Neural progenitor cell (in vitro differentiated cells): ENCODE measurements around the gene EPHX1. TPM values are rescaled to one million over a fixed set of nuclear protein-coding genes. Genes with fewer than 3 reads are reported as not detected.

Experiments used
- DNase-seq: peaks from one replicate; pipeline ENCODE4 v3.0.0-alpha.2; 2016; ENCODE audit warnings: low spot score
- H2AFZ ChIP-seq: fragments of 200-600 bp; sonication (generic); replicated peaks from 2 replicates; pipeline ENCODE4 v1.6.1; 2016; ENCODE audit warnings: antibody characterized with exemption
- H3F3A ChIP-seq: fragments of 200-600 bp; sonication (generic); 2 replicates; pipeline ENCODE4 v1.6.1; 2016; ENCODE audit warnings: antibody characterized with exemption, low read depth
- H3K27ac ChIP-seq: fragments of 200-600 bp; sonication (generic); 2 replicates; pipeline ENCODE4 v1.5.1; 2016; ENCODE audit warnings: mild to moderate bottlenecking
- H3K27me3 ChIP-seq: fragments of 200-600 bp; sonication (generic); 2 replicates; pipeline ENCODE4 v1.6.1; 2016; ENCODE audit warnings: mild to moderate bottlenecking, moderate library complexity
- H3K36me3 ChIP-seq: fragments of 200-600 bp; sonication (generic); 2 replicates; pipeline ENCODE4 v1.5.1; 2016
- H3K4me1 ChIP-seq: fragments of 200-600 bp; sonication (generic); 2 replicates; pipeline ENCODE4 v1.6.1; 2016; ENCODE audit warnings: mixed run types
- H3K4me2 ChIP-seq: fragments of 200-600 bp; sonication (generic); 2 replicates; pipeline ENCODE4 v1.6.1; 2016
- H3K4me3 ChIP-seq: fragments of 200-600 bp; sonication (generic); 2 replicates; pipeline ENCODE4 v1.5.1; 2016
- H3K79me2 ChIP-seq: fragments of 200-600 bp; sonication (generic); 2 replicates; pipeline ENCODE4 v1.6.1; 2016; ENCODE audit warnings: low read depth
- H3K9ac ChIP-seq: fragments of 200-600 bp; sonication (generic); 2 replicates; pipeline ENCODE4 v1.6.1; 2016
- H3K9me3 ChIP-seq: fragments of 200-600 bp; sonication (generic); 2 replicates; pipeline ENCODE4 v1.5.1; 2016; ENCODE audit warnings: low read depth
- H4K20me1 ChIP-seq: fragments of 200-600 bp; sonication (generic); 2 replicates; pipeline ENCODE4 v1.6.1; 2016; ENCODE audit warnings: low read depth
- H3K27ac Mint-ChIP-seq: 3 replicates; pipeline ENCODE4 v1.8.0; 2021; ENCODE audit warnings: mixed read lengths
- H3K27me3 Mint-ChIP-seq: 2 replicates; pipeline ENCODE4 v1.8.0; 2022; ENCODE audit warnings: low read depth, mild to moderate bottlenecking, inconsistent platforms, moderate library complexity, mixed read lengths; ENCODE audit not compliant: insufficient read depth
- H3K36me3 Mint-ChIP-seq: 3 replicates; pipeline ENCODE4 v1.8.0; 2021; ENCODE audit warnings: mixed read lengths
- H3K4me1 Mint-ChIP-seq: 3 replicates; pipeline ENCODE4 v1.8.0; 2021; ENCODE audit warnings: mixed read lengths
- H3K4me3 Mint-ChIP-seq: 3 replicates; pipeline ENCODE4 v1.8.0; 2021; ENCODE audit warnings: mild to moderate bottlenecking, moderate library complexity, mixed read lengths
- H3K9me3 Mint-ChIP-seq: 3 replicates; pipeline ENCODE4 v1.8.0; 2020; ENCODE audit warnings: mixed read lengths
- EZH2 ChIP-seq: fragments of 200-600 bp; sonication (generic); IDR thresholded peaks from 2 replicates; pipeline ENCODE4 v1.6.1; 2017; ENCODE audit warnings: antibody characterized with exemption, mild to moderate bottlenecking, moderate library complexity
- EZH2phosphoT487 ChIP-seq: fragments of 200-600 bp; sonication (generic); IDR thresholded peaks from 2 replicates; pipeline ENCODE4 v1.6.1; 2017; ENCODE audit warnings: antibody characterized with exemption
- total RNA-seq: library from RNA; depleted of rRNA; stranded (reverse); fragments of >200 nt; gene quantifications from 2 replicates; pipeline ENCODE4 v1.2.3, GENCODE V29; 2015; ENCODE audit warnings: low replicate concordance
- TF ChIP-seq, protein P1 (sequence below): fragments of 200-600 bp; sonication (generic); IDR thresholded peaks from 2 replicates; pipeline ENCODE4 v1.5.1; 2017; ENCODE audit warnings: antibody characterized with exemption, mild to moderate bottlenecking

EPHX1 gene
- total RNA-seq, 1 donor from 2014 or later: 4.3 TPM

DNA sequence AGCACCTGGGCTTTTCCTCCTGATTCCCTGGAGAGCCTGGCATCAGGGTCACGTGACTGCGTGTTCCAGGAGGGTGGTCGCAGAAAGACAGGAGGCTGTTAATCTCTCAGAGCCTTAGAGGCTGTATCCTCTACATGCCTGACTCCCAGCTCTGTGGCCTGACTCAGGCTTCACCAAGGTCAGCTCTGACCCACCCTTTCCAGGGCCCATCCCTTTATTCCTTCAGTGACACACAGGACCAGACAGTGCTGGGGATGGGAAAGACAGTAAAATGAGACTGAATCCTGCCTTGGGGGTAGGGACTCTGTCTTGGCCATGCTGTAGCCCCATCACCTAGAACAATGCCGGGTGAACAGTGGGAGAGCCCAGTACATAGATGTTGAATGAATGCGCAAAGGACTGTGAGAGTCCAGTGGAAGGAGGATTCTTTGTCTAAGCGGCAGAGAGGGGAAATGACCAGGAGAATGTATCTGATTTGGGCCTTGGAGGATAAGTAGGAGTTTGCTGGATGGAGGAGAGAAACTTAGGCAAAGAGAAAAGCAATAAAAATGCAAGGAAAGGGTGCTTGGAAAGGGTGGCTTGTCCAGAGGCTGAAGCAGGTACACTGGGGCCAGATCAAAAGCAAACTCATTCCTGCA is 33.0 kb downstream of the EPHX1 start:
- Mint-ChIP-seq H3K27me3 (no peaks in the 10 kb centered on the region), H3K9me3 (no peaks in the 10 kb centered on the region), H3K36me3 (peaks cover 11% of the 10 kb centered on the region), H3K4me1 (peaks cover 5% of the 10 kb centered on the region), H3K27ac (peak overlapping the region; percentile 40), H3K4me3 (peak overlapping the region; percentile 24)
- TF ChIP-seq, protein P1, sequence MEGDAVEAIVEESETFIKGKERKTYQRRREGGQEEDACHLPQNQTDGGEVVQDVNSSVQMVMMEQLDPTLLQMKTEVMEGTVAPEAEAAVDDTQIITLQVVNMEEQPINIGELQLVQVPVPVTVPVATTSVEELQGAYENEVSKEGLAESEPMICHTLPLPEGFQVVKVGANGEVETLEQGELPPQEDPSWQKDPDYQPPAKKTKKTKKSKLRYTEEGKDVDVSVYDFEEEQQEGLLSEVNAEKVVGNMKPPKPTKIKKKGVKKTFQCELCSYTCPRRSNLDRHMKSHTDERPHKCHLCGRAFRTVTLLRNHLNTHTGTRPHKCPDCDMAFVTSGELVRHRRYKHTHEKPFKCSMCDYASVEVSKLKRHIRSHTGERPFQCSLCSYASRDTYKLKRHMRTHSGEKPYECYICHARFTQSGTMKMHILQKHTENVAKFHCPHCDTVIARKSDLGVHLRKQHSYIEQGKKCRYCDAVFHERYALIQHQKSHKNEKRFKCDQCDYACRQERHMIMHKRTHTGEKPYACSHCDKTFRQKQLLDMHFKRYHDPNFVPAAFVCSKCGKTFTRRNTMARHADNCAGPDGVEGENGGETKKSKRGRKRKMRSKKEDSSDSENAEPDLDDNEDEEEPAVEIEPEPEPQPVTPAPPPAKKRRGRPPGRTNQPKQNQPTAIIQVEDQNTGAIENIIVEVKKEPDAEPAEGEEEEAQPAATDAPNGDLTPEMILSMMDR: no peak
- TF ChIP-seq EZH2phosphoT487 (no peak), EZH2 (no peak)
- no peak overlapping the region for H3K4me3 ChIP-seq
- no peak overlapping the region for H3K4me2 ChIP-seq
- no peak overlapping the region for H2AFZ ChIP-seq
- H3K4me1 ChIP-seq: no peaks in the 10 kb centered on the region
- H3K27me3 ChIP-seq: no peaks in the 10 kb centered on the region
- no peaks in the 10 kb centered on the region for H4K20me1 ChIP-seq
- H3K79me2 ChIP-seq: no peaks in the 10 kb centered on the region
- H3F3A ChIP-seq: no peaks in the 10 kb centered on the region
- H3K27ac ChIP-seq: no peak overlapping the region
- H3K9ac ChIP-seq: no peak overlapping the region
- H3K36me3 ChIP-seq: no peaks in the 10 kb centered on the region
- no peaks in the 10 kb centered on the region for H3K9me3 ChIP-seq
- DNase-seq: no peak

DNA sequence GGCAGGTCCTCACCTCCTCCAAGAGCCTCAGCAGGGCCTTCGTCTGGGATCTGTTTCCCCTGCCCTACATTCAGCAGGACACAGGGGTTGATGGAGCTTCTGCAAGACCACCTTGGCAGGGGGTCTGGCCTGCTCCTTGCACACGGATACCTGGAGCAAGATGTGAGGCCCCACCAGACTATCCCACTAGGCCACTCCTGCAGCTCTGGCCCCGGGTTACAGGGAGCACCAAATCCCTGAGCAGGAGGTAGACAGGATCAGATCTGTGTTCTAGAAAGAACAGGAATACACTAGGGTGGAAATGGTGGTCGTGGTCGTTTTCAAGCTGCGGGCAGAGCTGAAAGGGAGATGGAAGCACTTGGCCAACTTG is 33.5 kb downstream of the EPHX1 start:
- Histone ChIP-seq H3K9ac (no peak overlapping the region), H3F3A (no peaks in the 10 kb centered on the region), H3K27me3 (no peaks in the 10 kb centered on the region), H3K4me3 (no peak overlapping the region), H3K79me2 (no peaks in the 10 kb centered on the region), H2AFZ (no peak overlapping the region), H3K4me2 (no peak overlapping the region), H3K36me3 (no peaks in the 10 kb centered on the region), H3K27ac (no peak overlapping the region), H3K4me1 (no peaks in the 10 kb centered on the region), H3K9me3 (no peaks in the 10 kb centered on the region), H4K20me1 (no peaks in the 10 kb centered on the region)
- Mint-ChIP-seq H3K27me3 (no peaks in the 10 kb centered on the region), H3K36me3 (peaks cover 13% of the 10 kb centered on the region), H3K4me3 (no peak overlapping the region), H3K9me3 (no peaks in the 10 kb centered on the region), H3K4me1 (peaks cover 10% of the 10 kb centered on the region), H3K27ac (no peak overlapping the region)
- no peak for DNase-seq
- TF ChIP-seq, protein P1: no peak

DNA sequence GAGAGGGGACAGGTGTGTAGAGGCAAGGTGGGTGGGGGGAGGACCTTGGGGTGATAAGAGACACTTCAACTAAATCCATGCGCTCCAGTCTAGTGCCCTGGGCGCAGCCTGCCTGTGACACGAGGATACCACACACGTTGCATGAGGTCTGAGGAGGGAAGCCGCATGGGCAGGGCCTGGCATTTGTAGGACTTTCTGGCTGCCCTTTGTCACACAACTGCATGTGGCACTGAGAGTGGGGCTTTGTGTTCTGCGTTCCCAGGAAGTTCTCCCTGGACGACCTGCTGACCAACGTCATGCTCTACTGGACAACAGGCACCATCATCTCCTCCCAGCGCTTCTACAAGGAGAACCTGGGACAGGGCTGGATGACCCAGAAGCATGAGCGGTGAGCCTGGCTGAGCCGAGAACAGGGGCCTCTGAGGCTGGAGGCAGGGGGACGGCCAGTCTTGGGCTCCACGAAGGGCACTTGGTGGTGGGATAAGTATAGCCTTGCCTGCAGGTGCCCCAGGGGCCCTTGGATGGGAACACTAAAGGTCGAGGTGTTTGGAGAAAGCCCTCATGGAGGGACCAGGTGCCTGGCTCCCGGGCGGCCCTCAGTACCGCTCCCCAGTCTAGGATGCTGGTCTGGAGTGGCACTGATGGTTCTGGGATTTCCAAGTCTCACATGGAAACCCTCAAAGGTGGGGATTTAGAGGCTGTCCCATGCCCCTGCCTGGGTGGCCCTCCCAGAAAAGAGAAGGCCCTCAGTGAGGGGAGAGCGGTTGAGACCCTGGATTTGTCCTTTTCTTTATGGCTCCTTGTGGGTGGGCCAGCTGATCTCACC is 34.5 kb downstream of the EPHX1 start:
- DNase-seq: no peak
- Mint-ChIP-seq H3K36me3 (peaks cover 14% of the 10 kb centered on the region), H3K27me3 (peaks cover 2% of the 10 kb centered on the region)

More for the DNA sequence above, 34.5 kb downstream of the EPHX1 start:
- TF ChIP-seq EZH2phosphoT487 (no peak), EZH2 (no peak)
- TF ChIP-seq, protein P1: no peak
- H3K4me1 ChIP-seq: no peaks in the 10 kb centered on the region
- H3K9me3 ChIP-seq: no peaks in the 10 kb centered on the region
- H3K4me1 Mint-ChIP-seq: peaks cover 17% of the 10 kb centered on the region
- H3F3A ChIP-seq: no peaks in the 10 kb centered on the region
- no peak overlapping the region for H3K4me3 ChIP-seq
- H3K79me2 ChIP-seq: no peaks in the 10 kb centered on the region
- no peak overlapping the region for H3K27ac ChIP-seq
- H3K4me3 Mint-ChIP-seq: no peak overlapping the region
- H4K20me1 ChIP-seq: no peaks in the 10 kb centered on the region
- no peaks in the 10 kb centered on the region for H3K27me3 ChIP-seq
- no peak overlapping the region for H3K4me2 ChIP-seq
- no peaks in the 10 kb centered on the region for H3K9me3 Mint-ChIP-seq
- no peaks in the 10 kb centered on the region for H3K36me3 ChIP-seq
- H3K27ac Mint-ChIP-seq: peak overlapping the region; percentile 21
- H2AFZ ChIP-seq: no peak overlapping the region
- H3K9ac ChIP-seq: no peak overlapping the region
